Esophagus muscularis mucosa (tissue), 3 donors: ENCODE measurements around the gene PPP1R14B.

Experiments
- POLR2A ChIP-seq: fragments of 450-650 bp; IDR thresholded peaks from one replicate; pipeline ENCODE4 v1.6.1; 2017; ENCODE audit warnings: antibody characterized with exemption, moderate library complexity, mild to moderate bottlenecking, low read depth
- TF ChIP-seq, protein P1 (sequence below), 3 experiments: fragments of 200-600 bp in 2 of 3; fragments of 450-650 bp in 1 of 3; sonication (generic) in 2 of 3; IDR thresholded peaks; one replicate each; pipeline ENCODE4 v1.5.1; 2017 to 2019; ENCODE audit warnings: antibody characterized with exemption in 3 of 3, mild to moderate bottlenecking in 2 of 3, moderate library complexity in 1 of 3

DNA sequence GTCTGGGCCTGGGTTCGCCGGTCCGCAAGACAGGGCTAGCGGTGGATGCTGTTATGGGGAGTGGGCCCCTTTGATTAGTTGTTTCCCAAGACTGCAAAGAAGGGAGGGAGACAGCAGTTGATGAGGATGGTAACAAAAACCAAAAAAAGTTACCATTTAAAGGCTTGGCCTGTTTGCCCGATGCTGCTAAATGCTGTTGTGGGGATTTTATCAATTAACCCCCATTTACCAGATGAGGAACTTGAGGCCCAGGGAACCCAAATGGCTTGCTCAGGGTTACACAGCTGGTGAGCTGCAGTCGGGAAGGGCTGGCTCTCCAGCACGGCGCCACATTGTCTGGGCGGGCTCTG lies 24.1 kb downstream of the PPP1R14B start:
- TF ChIP-seq, protein P1, sequence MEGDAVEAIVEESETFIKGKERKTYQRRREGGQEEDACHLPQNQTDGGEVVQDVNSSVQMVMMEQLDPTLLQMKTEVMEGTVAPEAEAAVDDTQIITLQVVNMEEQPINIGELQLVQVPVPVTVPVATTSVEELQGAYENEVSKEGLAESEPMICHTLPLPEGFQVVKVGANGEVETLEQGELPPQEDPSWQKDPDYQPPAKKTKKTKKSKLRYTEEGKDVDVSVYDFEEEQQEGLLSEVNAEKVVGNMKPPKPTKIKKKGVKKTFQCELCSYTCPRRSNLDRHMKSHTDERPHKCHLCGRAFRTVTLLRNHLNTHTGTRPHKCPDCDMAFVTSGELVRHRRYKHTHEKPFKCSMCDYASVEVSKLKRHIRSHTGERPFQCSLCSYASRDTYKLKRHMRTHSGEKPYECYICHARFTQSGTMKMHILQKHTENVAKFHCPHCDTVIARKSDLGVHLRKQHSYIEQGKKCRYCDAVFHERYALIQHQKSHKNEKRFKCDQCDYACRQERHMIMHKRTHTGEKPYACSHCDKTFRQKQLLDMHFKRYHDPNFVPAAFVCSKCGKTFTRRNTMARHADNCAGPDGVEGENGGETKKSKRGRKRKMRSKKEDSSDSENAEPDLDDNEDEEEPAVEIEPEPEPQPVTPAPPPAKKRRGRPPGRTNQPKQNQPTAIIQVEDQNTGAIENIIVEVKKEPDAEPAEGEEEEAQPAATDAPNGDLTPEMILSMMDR (IDR thresholded peaks at IDR 0.05) = no peak
- TF ChIP-seq POLR2A = no peak
